Loucy (cell line): ENCODE results near the gene ERICH4.

Experiments
- H2AFZ ChIP-seq: fragments of 200-600 bp; sonication (generic); 2 replicates; pipeline ENCODE4 v1.6.0; 2016; ENCODE audit warnings: antibody characterized with exemption, mild to moderate bottlenecking, low read length, moderate library complexity
- H3F3A ChIP-seq: fragments of 200-600 bp; 2 replicates; pipeline ENCODE4 v1.6.0; 2016; ENCODE audit warnings: antibody characterized with exemption, low read depth, mild to moderate bottlenecking
- H3K27me3 ChIP-seq: fragments of 200-600 bp; sonication (generic); 2 replicates; pipeline ENCODE4 v1.6.1; 2014; ENCODE audit warnings: low read length, mild to moderate bottlenecking; ENCODE audit not compliant: insufficient read depth, poor library complexity, severe bottlenecking
- H3K36me3 ChIP-seq: fragments of 200-600 bp; sonication (generic); 2 replicates; pipeline ENCODE4 v1.6.1; 2016; ENCODE audit warnings: low read length; ENCODE audit not compliant: insufficient read depth
- H3K4me1 ChIP-seq: fragments of 200-600 bp; sonication (generic); 2 replicates; pipeline ENCODE4 v1.5.1; 2014; ENCODE audit warnings: low read length, mild to moderate bottlenecking; ENCODE audit not compliant: insufficient read depth, poor library complexity, severe bottlenecking
- H3K4me2 ChIP-seq: fragments of 200-600 bp; sonication (generic); 2 replicates; pipeline ENCODE4 v1.6.0; 2014; ENCODE audit warnings: antibody characterized with exemption, low read length, low read depth, mild to moderate bottlenecking; ENCODE audit not compliant: poor library complexity, severe bottlenecking
- H3K4me3 ChIP-seq: fragments of 200-600 bp; sonication (generic); 2 replicates; pipeline ENCODE4 v1.5.1; 2014; ENCODE audit warnings: low read length, mild to moderate bottlenecking, mixed read lengths; ENCODE audit not compliant: poor library complexity, severe bottlenecking
- H3K79me2 ChIP-seq: fragments of 200-600 bp; sonication (generic); 2 replicates; pipeline ENCODE4 v1.6.1; 2014; ENCODE audit warnings: low read length; ENCODE audit not compliant: insufficient read depth
- H3K9ac ChIP-seq: fragments of 200-600 bp; sonication (generic); 2 replicates; pipeline ENCODE4 v1.6.0; 2014; ENCODE audit warnings: mild to moderate bottlenecking, low read depth, low read length, moderate library complexity; ENCODE audit not compliant: poor library complexity, severe bottlenecking
- H3K9me2 ChIP-seq: fragments of 200-600 bp; sonication (generic); replicated peaks from 2 replicates; pipeline ENCODE4 v1.6.1; 2016; ENCODE audit warnings: low read depth, low read length, mixed read lengths
- H3K9me3 ChIP-seq: fragments of 200-600 bp; sonication (generic); 2 replicates; pipeline ENCODE4 v1.6.1; 2014; ENCODE audit warnings: mild to moderate bottlenecking, antibody characterized with exemption, low read length, low read depth; ENCODE audit not compliant: insufficient read depth
- H4K20me1 ChIP-seq: fragments of 200-600 bp; sonication (generic); 2 replicates; pipeline ENCODE4 v1.6.0; 2014; ENCODE audit warnings: antibody characterized with exemption, low read length, mild to moderate bottlenecking; ENCODE audit not compliant: insufficient read depth, poor library complexity, severe bottlenecking
- EZH2phosphoT487 ChIP-seq: fragments of 200-600 bp; IDR thresholded peaks from 2 replicates; pipeline ENCODE4 v1.6.1; 2018; ENCODE audit warnings: antibody characterized with exemption, mild to moderate bottlenecking, moderate library complexity, borderline replicate concordance
- TF ChIP-seq, protein P1 (sequence below): fragments of 200-600 bp; sonication (generic); conservative IDR thresholded peaks from 2 replicates; pipeline ENCODE4 v1.5.1; 2014; ENCODE audit warnings: mild to moderate bottlenecking, antibody characterized with exemption, low read length

The ERICH4 gene

DNA sequence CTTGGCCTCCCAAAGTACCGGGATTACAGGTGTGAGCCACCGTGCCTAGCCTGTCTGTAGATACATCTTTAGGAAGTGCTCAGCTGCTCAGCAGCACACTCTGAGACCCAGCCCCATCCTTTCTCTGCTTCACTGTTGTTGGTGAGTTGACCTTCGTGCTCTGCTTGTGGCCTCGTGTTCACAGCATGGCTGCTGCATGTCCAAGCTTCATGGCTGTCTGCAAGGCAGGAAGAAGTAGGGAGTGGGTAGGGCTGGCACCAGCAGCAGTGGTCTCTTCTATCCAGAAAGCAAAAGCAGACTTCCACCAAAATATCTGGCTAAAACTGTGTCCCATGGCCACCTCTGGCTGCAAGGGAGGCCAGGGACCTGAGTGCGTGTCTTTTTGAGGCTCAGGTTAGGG, 30.0 kb upstream of the ERICH4 start:
- H3K27me3 ChIP-seq, result no peaks in the 10 kb centered on the region
- H3K9me2 ChIP-seq, result no peaks in the 10 kb centered on the region
- no peak overlapping the region for H3K4me2 ChIP-seq
- H3K79me2 ChIP-seq, result no peaks in the 10 kb centered on the region
- H3K9me3 ChIP-seq, result no peaks in the 10 kb centered on the region
- H2AFZ ChIP-seq, result no peak overlapping the region
- H4K20me1 ChIP-seq, result no peaks in the 10 kb centered on the region
- no peaks in the 10 kb centered on the region for H3F3A ChIP-seq
- H3K9ac ChIP-seq, result no peak overlapping the region
- peaks cover 5% of the 10 kb centered on the region; the same call in 1 of the 2 replicates for H3K36me3 ChIP-seq
- no peaks in the 10 kb centered on the region for H3K4me1 ChIP-seq
- H3K4me3 ChIP-seq, result no peak overlapping the region
- TF ChIP-seq, protein P1, sequence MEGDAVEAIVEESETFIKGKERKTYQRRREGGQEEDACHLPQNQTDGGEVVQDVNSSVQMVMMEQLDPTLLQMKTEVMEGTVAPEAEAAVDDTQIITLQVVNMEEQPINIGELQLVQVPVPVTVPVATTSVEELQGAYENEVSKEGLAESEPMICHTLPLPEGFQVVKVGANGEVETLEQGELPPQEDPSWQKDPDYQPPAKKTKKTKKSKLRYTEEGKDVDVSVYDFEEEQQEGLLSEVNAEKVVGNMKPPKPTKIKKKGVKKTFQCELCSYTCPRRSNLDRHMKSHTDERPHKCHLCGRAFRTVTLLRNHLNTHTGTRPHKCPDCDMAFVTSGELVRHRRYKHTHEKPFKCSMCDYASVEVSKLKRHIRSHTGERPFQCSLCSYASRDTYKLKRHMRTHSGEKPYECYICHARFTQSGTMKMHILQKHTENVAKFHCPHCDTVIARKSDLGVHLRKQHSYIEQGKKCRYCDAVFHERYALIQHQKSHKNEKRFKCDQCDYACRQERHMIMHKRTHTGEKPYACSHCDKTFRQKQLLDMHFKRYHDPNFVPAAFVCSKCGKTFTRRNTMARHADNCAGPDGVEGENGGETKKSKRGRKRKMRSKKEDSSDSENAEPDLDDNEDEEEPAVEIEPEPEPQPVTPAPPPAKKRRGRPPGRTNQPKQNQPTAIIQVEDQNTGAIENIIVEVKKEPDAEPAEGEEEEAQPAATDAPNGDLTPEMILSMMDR, result no peak
- TF ChIP-seq EZH2phosphoT487, result no peak

DNA sequence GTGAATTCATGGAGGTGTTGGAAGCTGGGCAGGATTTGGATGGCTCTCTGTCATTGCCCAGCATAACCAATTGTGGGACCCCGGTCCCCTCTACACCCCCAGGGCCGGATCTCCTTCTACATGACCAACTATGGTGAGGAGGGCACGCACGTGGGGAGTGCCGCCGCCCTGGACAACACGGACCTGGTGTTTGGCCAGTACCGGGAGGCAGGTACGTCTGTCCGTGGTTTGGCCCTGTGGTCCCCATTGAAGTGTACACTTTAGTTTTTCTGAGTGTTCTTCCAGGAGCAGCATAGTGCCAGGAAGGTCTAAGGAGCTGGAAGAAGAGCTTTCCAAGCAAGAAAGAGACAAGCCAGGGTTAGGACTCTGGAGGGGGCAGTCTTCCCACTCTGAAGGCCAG, 29.0 kb upstream of the ERICH4 start:
- H3K9me2 ChIP-seq, result no peaks in the 10 kb centered on the region
- no peak overlapping the region for H2AFZ ChIP-seq
- H4K20me1 ChIP-seq, result no peaks in the 10 kb centered on the region
- no peaks in the 10 kb centered on the region for H3K4me1 ChIP-seq
- no peaks in the 10 kb centered on the region for H3F3A ChIP-seq
- no peak overlapping the region for H3K9ac ChIP-seq
- H3K36me3 ChIP-seq, result peaks cover 9% of the 10 kb centered on the region; the same call in 1 of the 2 replicates
- no peak overlapping the region for H3K4me2 ChIP-seq
- H3K79me2 ChIP-seq, result no peaks in the 10 kb centered on the region
- H3K27me3 ChIP-seq, result no peaks in the 10 kb centered on the region
- TF ChIP-seq, protein P1, result no peak
- no peak for TF ChIP-seq EZH2phosphoT487
- H3K4me3 ChIP-seq, result no peak overlapping the region
- no peaks in the 10 kb centered on the region for H3K9me3 ChIP-seq

DNA sequence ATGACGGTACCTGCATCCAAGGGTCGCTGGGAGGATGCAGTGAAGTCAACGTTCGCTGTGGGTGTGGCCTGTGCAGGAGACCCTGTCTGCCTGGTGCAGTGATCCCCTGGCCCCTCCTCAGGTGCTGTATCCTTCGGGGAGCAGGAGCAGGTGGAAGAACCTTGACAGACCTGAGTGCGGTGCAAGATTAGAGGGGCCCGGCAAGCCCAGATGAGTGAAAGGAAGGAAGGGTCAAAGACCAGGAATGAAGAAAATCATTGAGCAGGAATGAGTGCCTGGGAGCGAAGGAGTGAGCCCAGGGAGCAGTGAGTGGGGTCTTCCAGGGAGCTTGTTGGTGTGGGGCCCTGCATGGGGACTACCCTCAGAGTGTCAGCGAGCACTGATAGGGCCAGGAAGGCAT, 28.5 kb upstream of the ERICH4 start:
- Histone ChIP-seq H2AFZ (no peak overlapping the region), H3F3A (no peaks in the 10 kb centered on the region), H3K4me1 (no peaks in the 10 kb centered on the region), H3K4me2 (no peak overlapping the region), H3K9me2 (no peaks in the 10 kb centered on the region), H3K36me3 (peaks cover 13% of the 10 kb centered on the region; the same call in 1 of the 2 replicates), H3K9ac (no peak overlapping the region), H3K79me2 (no peaks in the 10 kb centered on the region), H3K9me3 (no peaks in the 10 kb centered on the region), H4K20me1 (no peaks in the 10 kb centered on the region), H3K4me3 (no peak overlapping the region), H3K27me3 (no peaks in the 10 kb centered on the region)
- TF ChIP-seq, protein P1, result no peak
- TF ChIP-seq EZH2phosphoT487, result no peak
